Islet of Langerhans (tissue), 1 donor: ENCODE results near the gene DOCK10.

Source experiments
- FAIRE-seq: peaks from one replicate; lab custom pipeline; 2011; peaks lifted over from hg19 to GRCh38; lab: Jason Lieb, UNC

DOCK10 gene

DNA sequence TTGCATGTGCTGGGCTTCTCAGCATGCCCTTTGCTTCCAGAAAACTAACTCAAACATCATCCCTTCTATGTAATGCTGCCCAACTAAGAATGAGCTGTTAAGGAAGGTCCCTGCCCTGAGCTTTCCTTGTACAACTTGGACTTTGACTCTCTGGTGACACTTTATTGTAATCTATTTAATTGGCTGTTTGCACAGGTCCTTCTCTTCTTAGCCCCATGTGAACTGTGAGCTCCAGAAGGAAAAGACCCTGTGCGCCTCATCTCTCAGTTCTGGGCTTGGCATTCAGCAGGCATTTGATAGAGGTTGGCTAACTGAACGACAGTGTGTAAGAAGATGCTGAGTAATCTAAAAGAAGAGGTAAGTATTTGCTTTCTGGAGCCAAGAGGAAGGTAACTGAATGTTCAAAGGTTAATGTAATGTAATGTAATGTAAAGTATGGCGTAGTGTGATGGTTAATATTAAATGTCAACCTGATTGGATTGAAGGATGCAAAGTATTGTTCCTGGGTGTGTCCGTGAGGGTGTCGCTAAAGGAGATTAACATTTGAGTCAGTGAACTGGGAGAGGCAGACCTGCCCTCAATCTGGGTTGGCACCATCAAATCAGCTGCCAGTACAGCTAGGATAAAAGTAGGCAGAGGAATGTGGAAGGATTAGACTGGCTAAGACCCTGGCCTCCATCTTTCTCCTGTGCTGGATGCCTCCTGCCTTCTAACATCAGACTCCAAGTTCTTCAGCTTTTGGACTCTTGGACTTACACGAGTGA lies 265.3 kb downstream of the DOCK10 start:
- no peak for FAIRE-seq

DNA sequence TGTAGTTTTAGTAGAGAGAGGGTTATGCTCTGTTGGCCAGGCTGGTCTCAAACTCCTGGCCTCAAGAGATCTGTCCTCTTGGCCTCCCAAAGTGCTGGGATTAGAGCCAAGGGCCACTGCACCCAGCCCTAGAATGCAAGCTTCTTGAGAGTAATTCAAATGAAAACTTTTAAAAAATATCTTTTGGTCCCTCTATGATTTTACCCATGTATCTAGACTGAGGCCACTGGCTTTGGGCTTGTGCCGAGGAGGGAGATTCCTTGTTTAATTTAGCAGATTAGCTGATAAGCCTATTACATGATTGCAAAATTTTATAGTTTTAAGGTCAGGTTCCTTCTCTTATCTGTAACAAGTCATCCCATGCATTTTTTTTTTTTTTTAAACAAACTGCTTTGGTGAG lies 266.6 kb downstream of the DOCK10 start:
- FAIRE-seq: no peak

DNA sequence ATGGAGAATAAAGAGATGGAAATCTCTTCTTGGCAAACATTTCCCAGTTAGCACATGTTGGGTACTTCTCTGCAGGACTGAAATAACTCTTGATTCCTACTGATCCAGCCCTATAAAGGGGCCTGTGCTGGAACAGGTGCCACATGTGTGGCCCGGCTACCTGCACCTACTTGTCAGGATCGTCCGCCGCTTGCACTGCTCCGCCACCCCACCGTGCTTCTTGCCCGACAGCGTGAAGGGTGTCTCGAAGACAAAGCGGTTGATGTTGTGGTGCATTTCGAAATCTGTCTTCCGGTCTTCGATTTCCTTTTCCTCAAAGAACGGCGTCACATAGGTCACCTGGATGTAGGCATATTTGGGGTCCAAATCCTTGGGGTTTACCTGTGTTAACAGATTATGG lies 267.5 kb downstream of the DOCK10 start:
- FAIRE-seq: no peak

DNA sequence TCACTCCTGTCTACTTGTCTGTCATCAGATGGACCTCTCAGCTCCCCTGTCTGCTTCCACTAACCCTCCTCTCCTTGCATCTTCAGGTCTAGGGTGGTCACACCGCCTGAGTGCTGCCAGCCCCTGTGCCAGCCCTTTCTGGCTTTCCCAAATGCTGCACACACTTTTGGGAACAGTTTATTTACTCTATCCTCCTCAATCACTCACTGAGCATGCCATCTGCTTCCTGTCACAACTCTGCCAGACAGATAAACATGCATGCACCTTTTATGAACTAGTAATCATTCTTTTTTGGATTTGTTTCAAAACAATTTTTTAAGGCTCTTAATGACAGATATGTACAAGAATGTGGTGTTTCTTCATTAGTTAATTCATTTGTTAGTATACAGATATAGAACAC lies 269.8 kb downstream of the DOCK10 start:
- no peak for FAIRE-seq

DNA sequence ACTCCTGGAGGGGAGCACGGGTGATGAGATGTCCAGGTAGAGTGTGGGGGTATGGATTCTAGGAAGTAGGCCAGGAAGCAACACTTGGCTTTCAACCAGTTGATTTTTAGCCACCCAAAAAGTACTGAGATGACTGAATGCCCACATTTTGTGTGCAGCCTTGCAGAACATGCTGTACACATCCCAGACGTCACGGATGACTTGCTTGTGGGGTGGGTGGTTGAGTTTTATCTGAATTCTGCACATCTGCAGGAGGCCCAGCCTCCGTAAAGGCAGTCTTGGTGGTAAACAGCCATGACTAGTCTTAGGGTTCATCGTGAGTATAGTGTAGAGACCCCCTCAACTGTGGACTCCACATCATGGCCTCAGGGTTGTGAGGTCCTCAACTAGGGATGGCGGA lies 272.8 kb downstream of the DOCK10 start:
- no peak for FAIRE-seq

DNA sequence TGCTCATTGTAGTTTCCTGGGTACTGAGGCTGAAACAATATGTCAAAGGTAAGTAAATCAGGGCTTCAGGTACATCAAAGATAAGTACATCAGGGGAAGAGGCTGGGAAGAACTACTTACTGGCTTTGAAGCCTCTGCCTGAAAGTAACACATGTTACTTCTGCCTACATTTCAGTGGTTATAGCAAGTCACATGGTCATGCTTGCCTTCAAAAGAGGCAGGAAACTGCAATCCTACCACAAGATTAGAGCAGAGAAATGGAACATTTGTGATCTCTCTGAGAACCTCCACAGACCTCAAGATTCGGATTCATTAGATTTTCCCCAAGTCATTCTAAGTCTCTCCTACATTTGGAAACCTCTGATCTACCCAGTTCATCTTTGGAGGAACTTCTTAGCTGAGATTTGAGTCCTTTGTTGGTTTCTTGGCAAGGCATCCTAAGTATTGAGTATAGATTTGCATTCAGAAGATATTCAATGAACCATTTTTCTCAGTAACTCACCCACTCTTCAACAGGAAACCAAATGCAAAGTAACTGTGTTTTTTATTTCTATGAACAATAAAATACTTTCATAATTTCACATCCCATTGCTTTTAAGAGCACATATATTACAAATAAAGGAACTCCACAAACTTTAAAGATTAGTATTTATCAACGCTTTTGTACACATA lies 277.6 kb downstream of the DOCK10 start:
- no peak for FAIRE-seq

DNA sequence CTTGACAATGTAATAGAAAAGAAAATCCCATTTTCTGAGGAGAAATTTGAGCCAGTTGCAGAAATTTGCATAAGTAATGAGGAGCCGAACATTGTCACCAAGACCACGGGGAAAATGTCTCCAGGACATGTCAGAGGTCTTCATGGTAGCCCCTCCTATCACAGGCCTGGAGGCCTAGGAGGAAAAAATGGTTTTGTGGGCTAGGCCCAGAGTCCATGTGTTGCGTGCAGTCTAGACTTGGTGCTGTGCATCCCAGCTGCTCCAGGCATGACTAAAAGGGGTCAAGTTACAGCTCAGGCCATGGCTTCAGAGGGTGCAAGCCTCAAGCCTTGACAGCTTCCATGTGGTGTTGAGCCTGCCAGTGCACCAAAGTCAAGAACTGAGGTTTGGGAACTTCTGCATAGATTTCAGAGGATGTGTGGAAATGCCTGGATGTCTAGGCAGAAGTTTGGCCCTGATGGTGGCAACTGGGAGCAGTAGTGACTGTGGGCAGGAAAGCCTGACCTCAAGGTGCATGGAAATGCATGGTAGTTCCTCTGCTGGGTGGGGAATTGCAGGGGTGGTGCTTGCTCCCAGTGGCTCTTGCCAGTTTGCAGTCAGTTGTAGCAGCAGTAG lies 284.2 kb downstream of the DOCK10 start:
- no peak for FAIRE-seq

DNA sequence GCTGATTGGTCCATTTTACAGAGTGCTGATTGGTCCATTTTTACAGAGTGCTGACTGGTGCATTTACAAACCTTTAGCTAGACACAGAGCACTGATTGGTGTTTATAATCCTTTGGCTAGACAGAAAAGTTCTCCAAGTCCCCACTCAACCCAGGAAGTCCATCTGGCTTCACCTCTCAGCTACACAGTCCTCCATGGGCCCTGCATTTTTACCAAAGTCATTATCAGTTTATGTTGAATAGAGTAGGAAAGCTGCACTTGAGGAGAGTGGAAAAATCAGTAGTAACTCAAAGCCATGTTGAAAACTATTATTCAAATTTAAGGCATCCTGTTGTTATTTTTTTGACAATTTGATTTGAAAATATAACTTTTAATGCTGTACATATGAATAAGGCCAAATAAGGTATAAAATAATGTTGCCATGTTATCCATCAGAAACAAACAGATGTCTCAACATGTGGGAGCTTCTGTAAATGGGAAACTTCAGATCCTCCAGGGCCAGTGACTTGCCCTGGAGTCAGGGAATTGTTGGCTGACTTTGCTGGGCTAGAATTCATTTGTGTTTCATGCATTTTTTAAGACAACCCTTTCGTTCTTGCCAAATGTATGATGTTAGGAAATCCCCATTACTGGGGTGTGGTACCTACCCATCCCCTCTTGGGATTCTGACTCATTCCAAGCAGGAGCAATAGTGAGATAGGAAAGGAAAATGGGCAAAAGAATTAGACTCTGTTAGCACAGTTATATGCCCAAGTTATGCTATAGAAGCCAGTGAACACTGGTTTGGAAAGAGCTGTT lies 288.3 kb downstream of the DOCK10 start:
- no peak for FAIRE-seq

DNA sequence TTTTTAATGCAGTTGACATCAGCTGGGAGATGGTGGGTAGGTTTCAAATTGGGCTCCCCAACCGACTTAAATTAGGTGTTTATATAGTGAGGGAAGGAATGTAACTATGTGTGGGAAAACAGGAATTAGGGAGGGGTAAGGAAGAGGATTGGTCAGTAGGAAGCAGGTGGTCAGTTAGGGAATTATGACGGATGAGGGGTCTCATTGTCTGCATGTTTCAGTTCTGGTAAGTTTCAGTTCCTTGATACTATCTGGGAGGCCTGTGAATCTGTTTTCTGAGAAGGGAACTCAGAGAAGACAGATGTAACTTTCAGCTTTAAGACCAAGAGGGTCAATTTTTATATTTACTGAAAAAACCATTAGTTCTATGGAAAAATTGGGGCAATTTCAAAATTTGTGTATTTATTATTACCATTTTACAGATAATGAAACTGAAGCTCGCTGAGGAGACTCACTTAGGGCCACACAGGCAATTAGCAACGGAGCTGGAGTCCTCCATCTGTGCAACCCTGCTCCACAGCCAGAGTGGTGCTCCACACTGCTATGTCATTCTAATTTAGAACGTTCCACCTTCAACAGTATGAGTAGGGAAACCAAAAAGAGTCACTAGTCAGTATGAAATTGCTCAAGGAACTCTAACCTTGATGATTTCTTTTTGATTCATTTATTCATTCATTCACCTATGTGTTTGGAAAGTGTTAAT lies 290.1 kb downstream of the DOCK10 start:
- FAIRE-seq: no peak

DNA sequence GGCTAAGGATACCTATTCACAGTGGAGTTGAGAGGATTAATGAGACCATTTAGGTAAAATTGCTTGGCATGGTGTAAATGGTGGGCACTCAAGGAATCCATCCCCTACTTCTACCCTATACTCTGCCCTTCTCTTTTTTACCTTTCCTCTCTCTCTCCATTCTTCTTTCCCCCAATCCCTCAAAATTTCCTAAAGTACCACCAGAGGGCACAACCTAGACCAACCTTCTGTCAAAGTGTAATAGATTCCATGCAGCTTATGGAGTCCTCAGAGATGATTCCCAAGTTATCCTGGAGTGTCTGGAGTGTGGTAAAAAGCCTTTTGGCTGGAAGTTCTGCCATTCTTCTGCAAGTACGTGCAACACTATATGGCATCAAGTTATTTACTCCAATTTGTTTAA lies 293.1 kb downstream of the DOCK10 start:
- FAIRE-seq: no peak

DNA sequence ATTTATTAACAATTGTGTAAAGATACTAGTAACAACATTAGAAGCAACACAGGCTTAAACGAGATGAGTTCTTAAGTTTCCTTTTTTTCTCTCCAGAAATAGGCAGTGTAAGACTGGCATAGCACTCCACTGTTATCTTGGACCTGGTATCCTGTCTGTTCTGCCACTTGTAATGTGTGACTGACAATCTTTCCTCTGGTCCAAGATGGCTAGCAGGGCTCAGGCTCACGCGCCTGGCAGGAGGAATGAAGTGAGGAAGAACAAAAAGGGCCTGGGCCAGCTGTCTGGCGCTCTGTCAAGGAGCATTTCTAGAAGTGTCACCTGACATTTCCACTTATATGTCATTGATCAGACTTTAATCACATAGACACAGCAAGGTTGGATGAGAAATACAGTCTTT lies 294.5 kb downstream of the DOCK10 start:
- FAIRE-seq: no peak

DNA sequence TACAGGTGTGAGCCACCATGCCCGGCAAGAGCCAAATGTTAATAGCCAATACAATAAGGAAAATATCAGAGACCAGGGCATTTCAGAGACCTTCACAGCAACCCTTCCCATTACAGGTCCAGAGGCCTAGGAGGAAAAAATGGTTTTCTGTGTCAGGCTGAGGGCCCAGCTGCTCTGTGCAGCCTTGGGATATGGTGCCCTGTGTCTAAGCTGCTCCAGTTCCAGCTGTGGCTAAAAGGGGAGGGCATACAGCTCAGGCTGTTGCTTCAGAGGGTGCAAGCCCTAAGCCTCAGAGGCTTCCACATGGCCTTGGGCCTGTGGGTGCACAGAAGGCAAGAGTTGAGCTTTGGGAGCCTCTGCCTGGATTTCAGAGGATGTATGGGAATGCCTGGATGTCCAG lies 306.0 kb downstream of the DOCK10 start:
- FAIRE-seq: no peak

DNA sequence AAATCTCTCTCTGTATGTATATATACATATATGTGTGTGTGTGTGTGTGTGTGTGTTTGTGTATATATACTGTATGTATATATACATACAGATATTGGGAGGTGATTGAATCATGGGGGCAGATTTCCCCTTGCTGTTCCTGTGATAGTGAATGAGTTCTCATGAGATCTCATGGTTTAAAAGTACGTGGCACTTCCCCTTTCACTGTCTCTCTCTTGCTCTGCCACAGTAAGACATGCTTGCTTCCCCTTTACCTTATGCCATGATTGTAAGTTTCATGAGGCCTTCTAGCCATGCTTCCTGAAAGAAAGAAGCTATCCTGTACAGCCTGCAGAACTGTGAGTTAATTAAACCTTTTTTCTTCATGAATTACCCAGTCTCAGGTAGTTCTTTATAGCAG lies 307.3 kb downstream of the DOCK10 start:
- no peak for FAIRE-seq

DNA sequence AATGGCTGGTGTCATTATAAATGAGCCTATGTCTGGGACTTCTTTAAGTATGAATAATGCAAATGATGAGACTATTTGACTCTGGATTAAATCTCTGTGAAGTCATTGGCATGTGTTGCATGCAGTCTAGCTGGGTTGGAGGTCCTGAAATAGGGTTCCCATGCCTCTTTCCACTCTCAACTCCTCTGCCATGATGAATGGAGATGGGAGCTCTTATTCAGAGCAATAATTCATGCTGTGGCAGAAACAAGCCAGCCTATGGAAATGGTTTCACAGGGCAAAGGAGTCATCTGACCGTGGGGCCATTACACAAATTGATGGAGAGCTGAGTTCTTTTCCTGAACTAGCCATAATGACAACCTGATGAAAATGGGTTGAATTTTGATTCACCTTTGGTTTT lies 310.6 kb downstream of the DOCK10 start:
- FAIRE-seq: no peak

DNA sequence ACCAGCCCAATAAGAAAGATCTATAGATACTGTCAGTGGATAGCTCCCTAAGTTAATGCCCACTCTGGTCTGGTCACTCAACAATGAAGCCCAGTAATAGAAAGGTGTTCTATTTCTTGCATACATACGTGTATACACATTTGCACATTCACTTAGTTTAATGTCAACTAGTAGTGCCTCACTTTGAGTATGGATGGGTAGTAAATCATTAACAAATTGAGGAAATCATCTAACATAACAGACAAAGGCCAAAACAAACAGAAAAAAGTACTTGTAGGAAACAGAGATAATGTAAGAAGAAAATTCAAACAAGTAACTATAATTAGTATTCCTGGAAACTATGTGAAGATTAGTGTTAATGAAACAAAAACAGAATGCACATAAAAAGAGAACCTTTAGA lies 312.8 kb downstream of the DOCK10 start:
- no peak for FAIRE-seq

DNA sequence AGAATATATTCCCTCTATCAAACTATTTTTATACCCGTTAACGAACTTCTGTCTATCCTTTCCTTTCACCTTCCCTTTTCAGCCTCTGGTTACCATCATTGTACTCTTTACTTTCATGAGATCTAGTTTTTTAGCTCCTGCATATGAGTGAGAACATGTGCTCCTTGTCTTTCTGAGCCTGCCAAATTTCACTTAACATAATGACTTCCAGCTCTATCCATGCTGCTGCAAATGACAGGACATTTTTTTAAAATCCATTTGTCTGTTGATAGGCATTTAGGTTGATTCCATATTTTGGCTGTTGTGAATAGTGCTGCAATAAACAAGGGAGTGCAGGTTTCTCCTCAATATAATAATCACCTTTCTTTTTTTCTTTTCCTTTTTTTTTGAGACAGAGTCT lies 317.9 kb downstream of the DOCK10 start:
- FAIRE-seq: no peak

DNA sequence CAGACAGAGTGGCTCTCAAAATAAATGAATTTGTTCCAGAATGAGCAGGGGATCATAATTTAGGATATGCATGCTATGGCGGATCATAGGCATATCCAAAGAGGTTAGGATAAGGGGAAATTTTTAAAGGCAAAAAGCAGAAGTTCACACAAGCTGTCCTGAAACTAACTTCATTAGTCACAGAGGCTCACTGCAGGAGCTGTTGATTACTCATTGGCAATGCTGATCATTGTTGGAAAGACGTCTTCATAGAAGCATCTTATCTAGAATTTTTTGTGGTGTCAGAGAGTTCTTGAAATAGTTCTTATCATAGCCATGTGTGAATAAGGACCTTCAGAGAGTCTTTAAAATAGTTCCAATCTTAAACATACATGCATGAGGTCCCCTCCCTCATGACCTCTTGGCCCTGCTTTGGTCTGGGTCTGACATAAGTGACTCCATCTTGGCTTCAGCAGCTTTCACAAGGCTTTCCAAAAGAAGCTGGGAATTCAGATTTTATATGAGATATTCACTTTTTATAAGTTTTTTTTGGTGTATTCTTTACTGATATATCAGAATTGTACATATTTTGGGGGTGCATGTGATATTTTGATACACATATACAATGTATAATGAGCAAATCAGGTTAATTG lies 318.6 kb downstream of the DOCK10 start:
- no peak for FAIRE-seq

DNA sequence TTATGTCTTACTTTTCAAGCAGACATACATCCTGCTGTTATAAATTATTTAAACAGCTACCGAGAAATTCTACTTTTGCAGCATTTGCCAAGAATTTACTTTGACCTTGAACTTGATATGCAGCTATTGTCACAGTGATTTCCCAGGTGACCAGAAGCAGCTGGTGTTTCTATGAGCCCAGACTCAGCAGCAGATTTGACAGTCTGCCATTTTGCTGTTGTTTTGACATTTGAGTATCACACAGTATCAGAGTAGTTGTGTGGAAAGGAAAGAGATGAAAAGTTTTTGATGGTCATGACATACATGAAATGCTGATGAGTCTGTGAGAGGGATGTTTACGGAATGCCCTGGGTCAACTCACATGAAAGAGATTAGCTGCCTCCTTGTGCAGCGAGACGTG lies 319.5 kb downstream of the DOCK10 start:
- FAIRE-seq: no peak

DNA sequence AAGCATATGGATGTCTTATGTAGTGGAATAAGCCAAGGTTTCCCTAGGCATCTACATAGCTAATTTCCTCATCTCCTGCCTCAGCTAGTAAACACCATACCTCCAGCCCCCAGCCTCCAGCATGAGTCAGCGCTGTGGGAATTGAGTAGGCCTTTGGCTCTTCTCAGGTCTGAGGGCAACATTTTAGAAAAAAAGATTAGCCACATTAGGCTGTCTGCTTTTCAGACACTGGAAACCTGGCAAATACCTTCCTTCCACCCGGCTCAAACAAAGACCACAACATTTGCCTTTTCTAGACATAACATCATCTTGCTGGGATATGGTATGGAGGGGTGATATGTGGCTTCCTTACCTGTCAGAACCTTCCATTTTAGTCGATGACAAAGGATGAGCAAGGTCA lies 320.0 kb downstream of the DOCK10 start:
- FAIRE-seq: no peak

DNA sequence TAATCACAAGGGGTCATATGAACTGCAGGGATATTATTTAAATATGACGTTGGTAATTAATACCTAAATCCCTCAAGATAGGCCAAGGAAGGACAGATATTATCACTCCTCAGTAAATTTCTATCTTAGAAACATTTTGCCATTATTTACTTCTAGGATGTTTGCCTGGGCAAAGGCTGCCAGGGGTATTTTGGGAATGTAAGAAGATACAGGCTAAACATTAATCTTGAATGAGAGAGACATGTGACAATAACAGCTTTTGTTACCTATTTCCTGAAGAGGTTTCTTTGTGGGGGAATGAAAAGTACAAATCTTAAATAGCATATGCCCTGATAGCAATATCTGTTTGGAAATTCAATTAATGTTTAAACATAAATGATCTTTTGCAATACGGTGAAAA lies 325.3 kb downstream of the DOCK10 start:
- FAIRE-seq: no peak

DNA sequence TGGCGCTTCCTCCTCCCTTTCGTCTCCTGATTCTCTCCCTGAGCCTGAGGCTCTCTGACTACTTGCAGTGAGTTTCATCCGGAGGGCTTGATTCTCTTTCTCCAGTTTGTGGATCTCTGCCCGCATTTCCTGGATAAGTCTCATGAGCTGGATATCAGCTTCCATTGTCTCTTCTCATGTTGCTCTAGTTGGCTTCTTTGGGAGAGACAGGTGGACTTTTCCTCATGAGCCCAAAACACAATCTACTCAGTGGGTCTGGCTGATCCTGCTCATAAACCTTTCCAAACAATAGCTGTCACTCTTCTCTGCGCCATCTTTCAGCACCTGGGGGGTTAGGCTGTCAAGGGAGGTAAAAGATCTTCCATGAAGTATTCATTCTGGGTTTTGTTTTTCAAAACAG lies 326.1 kb downstream of the DOCK10 start, which contains the start of gene CCDC195:
Gene CCDC195, minus strand, starts transcription at position 165 of the 400 bp plus-strand sequence. Its CDS starts 0 bp downstream, at position 165.
- FAIRE-seq: no peak
